HG03097 (cell line): ENCODE results near the gene HSPBAP1.

ENCODE experiments used
- ATAC-seq: cut with Tn5 transposase; IDR thresholded peaks from one replicate; pipeline ENCODE4 v1.9.1; 2021; ENCODE audit not compliant: unreplicated experiment, low FRiP score

The HSPBAP1 gene

DNA sequence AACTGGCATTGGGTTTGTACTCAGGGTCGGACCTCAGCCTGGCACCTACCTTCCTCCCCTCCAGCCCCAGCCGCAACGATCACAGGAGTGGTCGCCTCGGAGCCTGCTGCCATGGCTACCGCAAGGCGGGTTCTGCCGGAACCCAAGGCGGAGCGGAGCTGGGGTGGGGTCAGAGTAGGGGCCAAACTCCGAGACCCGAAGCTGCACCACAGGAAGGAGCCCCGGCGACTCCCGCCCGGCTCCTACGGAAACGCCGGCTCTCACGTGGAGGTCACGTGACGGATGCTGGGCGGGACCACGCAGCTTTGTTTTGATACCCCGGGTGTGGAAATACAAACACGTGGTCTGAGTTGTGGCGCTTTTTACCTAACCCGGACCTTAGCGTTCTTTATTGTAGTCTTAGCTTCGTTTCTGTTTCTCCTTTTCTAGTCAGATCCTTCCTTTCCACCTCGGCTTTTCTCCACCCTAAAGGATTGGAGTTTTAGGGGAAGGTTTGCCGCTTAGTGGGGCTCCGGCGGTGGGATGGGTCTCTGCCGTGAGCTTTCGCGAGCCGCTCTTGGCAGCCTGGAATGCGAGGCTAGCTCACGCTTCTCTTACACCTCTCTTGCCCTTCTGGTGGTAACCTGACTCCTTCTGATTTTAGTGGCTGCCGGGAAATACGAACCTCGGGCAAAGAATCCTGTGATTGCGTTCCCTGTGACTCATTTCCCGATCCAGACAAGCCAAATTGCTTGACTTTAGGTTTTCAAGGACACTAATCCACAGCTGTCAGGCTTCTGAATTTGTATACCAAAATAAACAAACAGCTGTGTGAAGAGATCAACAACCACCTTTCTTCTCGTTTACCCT lies at the start of gene HSPBAP1:
Gene HSPBAP1 (minus strand): TSS at position 264 of the 849 bp plus-strand sequence. CDS start 151 bp downstream, at position 113.
- ATAC-seq: peak; percentile 39

- no peak for ATAC-seq
Observed at GRCh38 chr3:122835590-122835989, 42.0 kb upstream of the HSPBAP1 start.

DNA sequence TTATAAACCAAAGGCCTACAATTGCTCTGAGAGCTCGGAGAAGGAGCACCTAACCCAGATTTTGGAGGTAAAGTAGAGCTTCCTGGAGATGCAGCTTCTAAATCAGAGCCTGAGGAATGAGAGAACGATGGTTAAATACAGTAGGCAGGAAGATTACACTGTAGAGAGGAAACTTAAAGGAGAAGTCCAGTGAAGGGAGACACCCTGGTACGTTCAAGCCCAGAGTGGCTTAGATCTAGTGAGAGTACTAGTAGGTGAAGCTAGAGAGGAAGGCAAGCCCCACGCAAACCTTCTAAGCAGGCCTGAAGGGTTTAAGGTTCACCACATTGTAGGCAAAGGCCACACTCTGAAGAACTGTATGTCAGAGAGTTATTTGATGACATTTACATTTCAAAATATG lies 34.6 kb upstream of the HSPBAP1 start:
- ATAC-seq: no peak

- ATAC-seq: no peak
Observed at GRCh38 chr3:122826278-122826677, 32.6 kb upstream of the HSPBAP1 start.

DNA sequence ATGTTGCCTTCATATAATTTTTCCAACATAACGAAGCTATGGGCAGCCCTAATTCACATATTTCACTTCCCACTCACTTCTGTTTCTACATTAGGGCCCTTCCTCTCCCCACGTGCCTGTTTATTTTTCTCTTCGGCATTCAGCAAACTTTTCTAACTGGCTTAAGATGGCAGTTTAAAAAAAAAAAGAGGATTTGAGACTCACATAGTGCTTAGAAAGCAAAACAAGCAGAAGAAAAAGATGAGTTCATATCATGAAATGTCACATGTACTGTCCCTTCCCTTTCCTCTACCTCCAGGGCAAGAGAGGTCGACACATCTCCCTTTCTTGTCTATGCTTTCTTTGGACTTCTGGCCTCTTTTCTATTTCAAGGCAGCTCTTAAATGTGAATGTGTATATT lies 31.8 kb upstream of the HSPBAP1 start:
- ATAC-seq: no peak

DNA sequence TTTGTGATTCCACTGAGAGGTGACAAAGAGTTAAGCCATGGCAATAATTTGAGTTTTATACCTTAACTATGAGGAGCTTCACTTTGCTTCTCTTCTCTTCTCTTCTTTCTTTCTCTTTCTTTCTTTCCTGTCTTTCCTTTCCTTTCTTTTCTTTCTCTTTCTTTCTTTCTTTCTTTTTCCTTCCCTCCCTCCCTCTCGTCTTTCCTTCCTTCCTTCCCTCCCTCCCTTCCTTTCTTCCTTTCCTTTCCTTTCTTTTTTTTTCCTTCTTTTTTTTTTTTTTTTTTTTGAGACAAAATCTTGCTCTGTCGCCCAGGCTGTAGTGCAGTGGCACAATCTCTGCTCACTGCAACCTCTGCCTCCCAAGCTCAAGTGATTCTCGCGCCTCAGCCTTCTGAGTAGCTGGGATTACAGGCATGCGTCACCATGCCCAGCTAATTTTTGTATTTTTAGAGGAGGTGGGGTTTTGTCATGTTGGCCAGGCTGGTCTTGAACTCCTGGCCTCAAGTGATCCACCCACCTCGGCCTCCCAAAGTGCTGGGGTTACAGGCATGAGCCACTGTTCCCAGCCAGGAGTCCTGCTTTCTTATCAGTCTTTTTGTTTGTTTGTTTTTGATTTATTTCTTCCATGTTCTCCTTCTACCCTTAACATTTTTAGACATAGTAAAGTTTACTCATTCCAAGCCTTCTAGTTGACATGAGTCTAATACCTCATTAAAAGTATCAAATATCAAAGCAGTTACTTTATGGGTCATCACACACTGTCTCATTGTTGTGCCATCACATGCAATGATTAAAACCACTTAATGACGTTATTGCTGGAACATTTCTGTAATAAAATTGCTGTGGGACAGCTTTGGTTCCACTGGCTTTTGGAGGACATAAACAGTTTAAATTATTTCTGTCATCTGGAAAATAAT lies 31.1 kb upstream of the HSPBAP1 start:
- ATAC-seq: no peak

GRCh38 chr3:122816587-122816986 lies 23.0 kb upstream of the HSPBAP1 start:
- ATAC-seq: no peak

GRCh38 chr3:122810734-122811133 lies 17.1 kb upstream of the HSPBAP1 start:
- ATAC-seq: no peak

DNA sequence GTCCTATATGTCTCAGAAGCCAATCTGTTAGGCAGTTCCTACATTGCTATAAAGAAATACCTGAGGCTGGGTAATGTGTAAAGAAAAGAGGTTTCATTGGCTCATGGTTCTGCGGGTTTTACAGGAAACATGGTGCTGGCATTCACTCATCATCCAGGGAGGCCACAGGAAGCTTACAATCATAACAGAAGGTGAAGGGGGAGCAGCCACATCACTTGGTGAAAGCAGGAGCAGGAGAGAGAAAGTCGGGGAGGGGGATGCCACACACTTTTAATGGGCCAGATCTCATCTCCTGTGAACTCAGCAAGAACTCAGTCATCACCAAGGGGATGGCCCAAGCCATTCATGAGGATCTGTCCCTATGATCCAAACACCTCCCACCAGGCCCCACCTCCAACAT lies 10.3 kb upstream of the HSPBAP1 start:
- ATAC-seq: no peak

DNA sequence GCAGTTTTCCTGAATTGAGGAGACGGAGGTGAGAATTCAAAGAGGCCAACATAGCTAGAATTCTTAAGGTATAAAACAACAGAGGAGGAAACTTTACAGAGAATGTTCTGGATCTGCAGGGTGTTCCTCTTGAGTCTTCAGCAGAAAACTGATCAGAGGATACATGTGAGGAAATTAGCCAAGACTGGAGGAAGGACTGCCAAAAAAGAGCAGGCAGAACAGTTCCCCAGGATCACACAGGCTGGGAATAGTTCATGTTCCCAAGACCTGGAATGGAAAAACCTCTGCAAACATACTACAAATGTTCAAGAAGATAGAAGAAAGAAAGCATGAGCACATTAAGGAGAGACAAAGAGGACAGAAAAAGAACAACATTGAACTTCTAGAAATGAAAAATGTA lies 8.7 kb upstream of the HSPBAP1 start:
- no peak for ATAC-seq

DNA sequence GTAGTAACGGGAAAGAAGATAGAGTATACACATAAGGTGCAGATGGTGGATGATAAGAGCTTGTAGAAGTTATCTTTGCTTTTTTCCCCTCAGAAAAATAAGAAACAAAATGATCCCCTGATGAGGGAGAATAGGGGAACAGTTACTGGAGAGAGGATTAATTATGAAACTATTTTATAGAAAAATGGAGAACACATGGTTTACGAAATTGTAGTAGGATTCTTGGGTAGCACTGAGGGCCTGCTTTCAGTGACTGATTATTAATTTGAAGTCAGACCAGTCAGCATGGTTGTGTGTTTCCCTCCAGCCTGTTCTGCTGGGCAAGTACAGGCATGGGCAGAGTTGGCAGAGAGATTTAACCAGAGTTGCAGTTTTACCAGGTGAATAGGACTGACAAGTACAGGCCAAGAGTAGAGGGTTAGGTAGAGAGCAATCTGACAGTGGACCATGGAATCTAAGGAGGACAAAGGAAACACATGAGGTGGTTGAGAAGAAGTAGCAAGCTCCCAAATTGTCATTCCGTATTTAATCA lies 7.1 kb upstream of the HSPBAP1 start:
- ATAC-seq: no peak

GRCh38 chr3:122800031-122800430 lies 6.4 kb upstream of the HSPBAP1 start:
- ATAC-seq: no peak

DNA sequence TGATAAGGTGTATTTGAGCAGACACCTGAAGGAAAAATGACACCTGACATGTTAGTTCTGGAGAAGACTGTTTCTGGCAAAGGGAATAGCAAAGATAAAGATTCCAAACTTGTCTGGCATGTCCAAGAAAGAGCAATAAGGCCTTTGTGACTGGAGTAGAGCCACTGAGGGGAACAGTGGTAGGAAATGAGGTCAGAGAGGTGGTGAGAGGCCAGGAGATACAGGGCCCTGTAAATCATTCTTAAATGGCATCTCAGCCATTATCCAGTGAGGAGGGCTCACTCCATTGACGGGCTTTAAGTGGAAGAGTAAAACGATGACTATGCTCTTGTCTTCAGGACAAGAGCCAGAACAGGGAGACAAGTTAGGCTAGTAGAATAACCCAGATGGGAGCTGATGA lies 5.7 kb upstream of the HSPBAP1 start:
- ATAC-seq: no peak

DNA sequence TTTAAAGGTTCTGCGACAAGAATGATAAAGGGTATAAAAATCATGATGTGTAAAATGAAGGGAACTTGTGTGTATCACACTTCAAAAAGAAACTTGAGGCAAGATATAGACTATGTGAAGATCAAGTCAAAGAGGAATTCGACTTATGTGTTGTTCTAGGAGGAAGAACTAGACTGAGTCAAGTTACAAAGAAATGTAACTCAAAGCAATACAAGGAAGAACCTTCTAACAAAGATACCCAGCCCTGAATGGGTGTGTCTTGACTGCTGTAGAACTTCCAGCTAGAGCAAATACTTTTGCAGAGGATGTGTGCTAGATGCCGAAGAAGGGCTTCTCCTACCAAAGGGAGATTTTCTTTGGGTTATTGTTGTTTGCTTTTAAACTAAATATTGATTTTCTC lies 3.7 kb upstream of the HSPBAP1 start:
- ATAC-seq: no peak

GRCh38 chr3:122795674-122796195 lies 2.1 kb upstream of the HSPBAP1 start:
- no peak for ATAC-seq

DNA sequence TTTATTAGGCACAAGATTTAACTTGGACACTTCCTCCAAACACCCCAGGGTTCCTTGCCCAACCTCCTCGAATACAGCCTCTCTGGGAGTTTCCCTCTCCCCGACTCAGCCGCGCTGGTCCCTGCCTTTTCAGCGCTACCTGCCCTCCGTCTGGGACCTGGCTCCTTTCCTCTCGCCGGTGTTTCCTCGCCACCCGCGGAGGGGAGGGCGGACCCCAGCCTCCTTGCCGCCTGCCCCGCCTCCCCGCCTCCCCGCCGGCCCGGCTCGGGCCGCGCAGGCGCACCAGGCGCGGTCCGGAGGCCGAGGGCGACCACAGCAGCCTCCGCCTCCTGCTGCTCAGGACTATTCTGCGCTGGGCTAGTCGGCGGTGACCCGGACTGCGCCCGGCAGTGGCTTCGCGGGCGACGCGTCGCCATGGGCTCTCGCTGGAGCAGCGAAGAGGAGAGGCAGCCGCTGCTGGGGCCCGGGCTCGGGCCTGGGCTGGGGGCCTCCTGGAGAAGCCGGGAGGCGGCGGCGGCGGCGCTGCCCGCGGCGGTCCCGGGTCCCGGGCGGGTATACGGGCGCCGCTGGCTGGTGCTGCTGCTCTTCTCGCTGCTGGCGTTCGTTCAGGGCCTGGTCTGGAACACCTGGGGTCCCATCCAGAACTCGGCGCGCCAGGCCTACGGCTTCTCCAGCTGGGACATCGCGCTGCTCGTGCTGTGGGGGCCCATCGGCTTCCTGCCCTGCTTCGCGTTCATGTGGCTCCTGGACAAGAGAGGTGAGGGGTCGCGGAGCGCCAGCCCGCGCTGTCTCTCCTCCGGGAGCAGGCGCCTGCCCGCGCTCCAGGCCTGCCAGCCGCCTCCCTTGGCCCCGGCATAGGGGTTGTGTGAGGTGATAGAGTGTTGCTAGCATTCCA lies 1.4 kb upstream of the HSPBAP1 start, which contains the start of gene SLC49A4:
Gene SLC49A4 (plus strand): TSS at position 291 of the 895 bp plus-strand sequence. CDS start 124 bp downstream, at position 415.
- peak; percentile 66 for ATAC-seq

- ATAC-seq: no peak
Observed at GRCh38 chr3:122794483-122794778, 800 bp upstream of the HSPBAP1 start.

DNA sequence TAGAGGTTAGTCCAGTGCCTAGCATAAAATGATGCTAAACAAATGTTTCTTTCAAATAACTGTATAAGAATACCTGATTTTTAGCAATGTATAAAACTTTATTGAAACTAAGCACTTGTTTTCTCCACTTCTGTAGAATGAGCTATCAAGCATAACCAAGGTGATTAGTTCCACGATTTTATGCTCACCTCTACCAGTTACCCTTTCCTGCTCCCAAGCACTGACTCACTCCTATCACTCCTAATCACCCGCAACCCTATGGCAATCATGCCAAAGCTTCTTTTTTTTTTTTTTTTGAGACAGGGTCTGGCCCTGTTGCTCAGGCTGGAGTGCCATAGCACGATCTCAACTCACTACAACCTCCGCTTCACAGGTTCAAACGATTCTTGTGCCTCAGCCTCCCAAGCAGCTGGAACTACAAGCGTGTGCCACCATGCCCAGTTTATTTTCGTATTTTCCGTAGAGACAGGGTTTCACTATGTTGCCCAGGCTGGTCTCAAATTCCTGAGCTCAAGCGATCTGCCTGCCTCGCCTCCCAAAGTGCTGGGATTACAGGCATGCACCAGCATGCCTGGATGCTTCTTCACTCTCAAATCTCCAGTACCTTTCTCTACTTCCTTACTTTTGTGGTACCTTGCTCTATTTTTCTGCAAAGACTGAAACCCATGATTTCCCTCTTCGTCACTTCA lies 3.9 kb downstream of the HSPBAP1 start:
- ATAC-seq: no peak

GRCh38 chr3:122787872-122788271 lies 5.8 kb downstream of the HSPBAP1 start:
- no peak for ATAC-seq
